Thyroid gland (tissue), 4 donors: ENCODE results near the gene PLCB3.

Experiments
- POLR2A ChIP-seq, 2 donors: fragments of 450-650 bp; IDR thresholded peaks; one replicate each; pipeline ENCODE4 v1.6.1; 2017; ENCODE audit warnings: antibody characterized with exemption in 2 of 2, mild to moderate bottlenecking in 2 of 2, moderate library complexity in 1 of 2
- TF ChIP-seq, protein P1 (sequence below), 6 experiments: fragments of 200-600 bp in 3 of 6; fragments of 450-650 bp in 3 of 6; sonication (generic) in 3 of 6; IDR thresholded peaks; one replicate each; pipeline ENCODE4 v1.5.1; 2016 to 2019; ENCODE audit warnings: antibody characterized with exemption in 6 of 6, mild to moderate bottlenecking in 2 of 6, inconsistent platforms in 1 of 6, moderate library complexity in 1 of 6

DNA sequence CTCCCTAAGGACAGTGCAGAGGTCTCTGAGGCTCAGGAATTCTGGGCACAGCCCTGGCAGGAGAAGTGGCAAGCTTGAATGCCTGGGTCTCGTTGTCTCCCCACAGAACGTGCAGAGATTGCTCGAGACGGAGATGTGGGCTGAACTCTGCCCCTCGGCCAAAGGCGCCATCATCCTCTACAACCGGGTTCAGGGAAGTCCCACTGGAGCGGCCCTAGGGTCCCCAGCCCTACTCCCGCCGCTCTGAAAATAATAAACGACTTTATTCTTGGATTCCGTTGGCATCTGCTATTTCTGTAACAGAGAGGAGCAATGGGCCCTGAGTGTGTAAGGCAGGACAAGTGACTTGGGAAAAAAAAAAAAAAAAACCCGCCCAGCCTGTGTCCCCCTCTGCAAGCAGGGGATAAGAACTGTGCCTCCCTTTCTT is 21.6 kb upstream of the PLCB3 start:
- TF ChIP-seq, protein P1, sequence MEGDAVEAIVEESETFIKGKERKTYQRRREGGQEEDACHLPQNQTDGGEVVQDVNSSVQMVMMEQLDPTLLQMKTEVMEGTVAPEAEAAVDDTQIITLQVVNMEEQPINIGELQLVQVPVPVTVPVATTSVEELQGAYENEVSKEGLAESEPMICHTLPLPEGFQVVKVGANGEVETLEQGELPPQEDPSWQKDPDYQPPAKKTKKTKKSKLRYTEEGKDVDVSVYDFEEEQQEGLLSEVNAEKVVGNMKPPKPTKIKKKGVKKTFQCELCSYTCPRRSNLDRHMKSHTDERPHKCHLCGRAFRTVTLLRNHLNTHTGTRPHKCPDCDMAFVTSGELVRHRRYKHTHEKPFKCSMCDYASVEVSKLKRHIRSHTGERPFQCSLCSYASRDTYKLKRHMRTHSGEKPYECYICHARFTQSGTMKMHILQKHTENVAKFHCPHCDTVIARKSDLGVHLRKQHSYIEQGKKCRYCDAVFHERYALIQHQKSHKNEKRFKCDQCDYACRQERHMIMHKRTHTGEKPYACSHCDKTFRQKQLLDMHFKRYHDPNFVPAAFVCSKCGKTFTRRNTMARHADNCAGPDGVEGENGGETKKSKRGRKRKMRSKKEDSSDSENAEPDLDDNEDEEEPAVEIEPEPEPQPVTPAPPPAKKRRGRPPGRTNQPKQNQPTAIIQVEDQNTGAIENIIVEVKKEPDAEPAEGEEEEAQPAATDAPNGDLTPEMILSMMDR (IDR thresholded peaks at IDR 0.05), result no peak
- TF ChIP-seq POLR2A (IDR thresholded peaks at IDR 0.05), result no peak
